Upper lobe of left lung (tissue), 6 donors: Measurements from ENCODE around the gene GGT5. TPM values are rescaled to one million over a fixed set of nuclear protein-coding genes. Genes with fewer than 3 reads are reported as not detected.
"Not testable (repeated sequence)": the region's sequence is repeated elsewhere in the genome, so short reads cannot be mapped to it uniquely, and the experiment has no call there.

Experiments
- ATAC-seq, 2 donors: fragments of 200-7000 bp; cut with Tn5 transposase; one replicate each; pipeline ENCODE4 v1.9.1; 2022; ENCODE audit warnings: mild to moderate bottlenecking in 2 of 2, moderate library complexity in 2 of 2; ENCODE audit not compliant: low FRiP score in 2 of 2
- DNase-seq, 2 donors: peaks; one replicate each; pipeline ENCODE4 v3.0.0-alpha.2; 2019 to 2020
- H3K27ac ChIP-seq, 4 donors: fragments of 200-600 bp; sonication (generic); one replicate each; pipeline ENCODE4 v1.5.1; 2016 to 2019
- H3K27me3 ChIP-seq, 4 donors: fragments of 200-600 bp; sonication (generic); one replicate each; pipeline ENCODE4 v1.5.1; 2017 to 2019
- H3K36me3 ChIP-seq, 4 donors: fragments of 200-600 bp; sonication (generic); one replicate each; pipeline ENCODE4 v1.5.1; 2016 to 2019
- H3K4me1 ChIP-seq, 4 donors: fragments of 200-600 bp; sonication (generic); one replicate each; pipeline ENCODE4 v1.5.1; 2018 to 2019
- H3K4me3 ChIP-seq, 4 donors: fragments of 200-600 bp; sonication (generic); one replicate each; pipeline ENCODE4 v1.5.1; 2017 to 2019; ENCODE audit warnings: mild to moderate bottlenecking in 2 of 4, moderate library complexity in 1 of 4
- H3K9me3 ChIP-seq, 4 donors: fragments of 200-600 bp; sonication (generic); one replicate each; pipeline ENCODE4 v1.5.1; 2018 to 2019
- CTCF ChIP-seq, 6 experiments: fragments of 450-650 bp in 4 of 6; fragments of 200-600 bp in 2 of 6; sonication (generic) in 2 of 6; IDR thresholded peaks; one replicate each; pipeline ENCODE4 v1.5.1; 2016 to 2019; ENCODE audit warnings: antibody characterized with exemption in 6 of 6
- EP300 ChIP-seq, 4 donors: sonication (generic); formaldehyde crosslinking; IDR thresholded peaks; one replicate each; pipeline ENCODE4 v1.5.1; 2017; ENCODE audit warnings: antibody characterized with exemption in 4 of 4, control low read depth in 2 of 4
- POLR2A ChIP-seq, 4 donors: fragments of 450-650 bp; IDR thresholded peaks; one replicate each; pipeline ENCODE4 v1.5.1; 2016 to 2017; ENCODE audit warnings: antibody characterized with exemption in 4 of 4, mild to moderate bottlenecking in 2 of 4
- POLR2AphosphoS5 ChIP-seq, 2 donors: sonication (generic); formaldehyde crosslinking; IDR thresholded peaks; one replicate each; pipeline ENCODE4 v1.5.1; 2017; ENCODE audit warnings: antibody characterized with exemption in 2 of 2
- WGBS, 2 donors: methylation state at CpG; one replicate each; pipeline ENCODE4 v1.1.5; 2017 to 2018; 5-methylcytosine and 5-hydroxymethylcytosine counted together
- total RNA-seq, 6 donors: library from RNA; depleted of rRNA in 4 of 6; stranded (reverse); fragments of >200 nt in 4 of 6; gene quantifications; one replicate each; pipeline versions ENCODE4 v1.1.0 to v1.2.1, GENCODE V29; 2016 to 2021
- donor health status: DM: no; HTN: no; CAD: no; lungs with moderate emphysema.
- donor health status: DM: no; HTN: yes; CAD: no; lungs with severe emphysema.

The GGT5 gene
- total RNA-seq, 6 donors from 2014 or later = 4.2 to 47.4 (median 29.6) TPM

- Histone ChIP-seq H3K4me3 (no peak overlapping the region), H3K27ac (peak overlapping the region; percentile 84 to 96 (median 91)), H3K36me3 (no peaks in the 10 kb centered on the region), H3K9me3 (no peaks in the 10 kb centered on the region), H3K27me3 (no peaks in the 10 kb centered on the region), H3K4me1 (peaks cover 39 to 54% (median 45%) of the 10 kb centered on the region in 4 donors)
- ATAC-seq (no peak), DNase-seq (no peak)
- WGBS, 2 donors = 73 to 76% methylated on average over 3 of the region's 3 CpGs
- no peak for TF ChIP-seq POLR2AphosphoS5 (IDR thresholded peaks at IDR 0.05)
- TF ChIP-seq EP300 (IDR thresholded peaks at IDR 0.05) = no peak
- no peak for TF ChIP-seq CTCF (IDR thresholded peaks at IDR 0.05)
- no peak for TF ChIP-seq POLR2A (IDR thresholded peaks at IDR 0.05)
Measured at GRCh38 chr22:24209016-24209415, 35.9 kb downstream of the GGT5 start.

- no peaks in the 10 kb centered on the region for H3K36me3 ChIP-seq
- H3K4me3 ChIP-seq = no peak overlapping the region
- peaks cover 39 to 54% (median 45%) of the 10 kb centered on the region in 4 donors for H3K4me1 ChIP-seq
- peak overlapping the region; percentile 84 to 96 (median 91) for H3K27ac ChIP-seq
- DNase-seq (peak in 1 of 2 donors; percentile 80), ATAC-seq (peak; percentile 93 to 96)
- no peak for TF ChIP-seq POLR2A (IDR thresholded peaks at IDR 0.05)
- peak in 2 of 4 donors; percentile 60 to 86 for TF ChIP-seq EP300 (IDR thresholded peaks at IDR 0.05)
- TF ChIP-seq POLR2AphosphoS5 (IDR thresholded peaks at IDR 0.05) = peak; percentile 51 to 80
- no peak for TF ChIP-seq CTCF (IDR thresholded peaks at IDR 0.05)
- WGBS, 2 donors = 0 to 4% methylated on average over 2 of the region's 2 CpGs
- H3K9me3 ChIP-seq = no peaks in the 10 kb centered on the region
- no peaks in the 10 kb centered on the region for H3K27me3 ChIP-seq
Measured at GRCh38 chr22:24208012-24208749, 36.7 kb downstream of the GGT5 start.

GRCh38 chr22:24207264-24208011 lies 37.4 kb downstream of the GGT5 start:
- no peak for ATAC-seq
- Histone ChIP-seq H3K36me3 (no peaks in the 10 kb centered on the region), H3K27ac (peak overlapping the region; percentile 84 to 96 (median 91))

GRCh38 chr22:24206460-24207263 lies 38.2 kb downstream of the GGT5 start:
- H3K27me3 ChIP-seq, H3K9me3 ChIP-seq, H3K4me3 ChIP-seq, H3K36me3 ChIP-seq, ATAC-seq, DNase-seq: not testable (repeated sequence)
- WGBS, 2 donors = 70 to 85% methylated on average over 15 of the region's 15 CpGs
- H3K4me1 ChIP-seq = peaks cover 39 to 54% (median 45%) of the 10 kb centered on the region in 4 donors
- H3K27ac ChIP-seq = peak overlapping the region; percentile 84 to 96 (median 91)

More at GRCh38 chr22:24207264-24208011, 37.4 kb downstream of the GGT5 start:
- WGBS, 2 donors = 45 to 50% methylated on average over 8 of the region's 8 CpGs
- Histone ChIP-seq H3K9me3 (no peaks in the 10 kb centered on the region), H3K27me3 (no peaks in the 10 kb centered on the region), H3K4me3 (no peak overlapping the region), H3K4me1 (peaks cover 39 to 54% (median 45%) of the 10 kb centered on the region in 4 donors)
- TF ChIP-seq CTCF (IDR thresholded peaks at IDR 0.05) = no peak
- TF ChIP-seq POLR2AphosphoS5 (IDR thresholded peaks at IDR 0.05) = no peak
- TF ChIP-seq EP300 (IDR thresholded peaks at IDR 0.05) = no peak
- no peak for TF ChIP-seq POLR2A (IDR thresholded peaks at IDR 0.05)
- DNase-seq = no peak
